Articular chondrocyte of knee joint (primary cell): ENCODE data around the gene SPIN1. TPM values are rescaled to one million over a fixed set of nuclear protein-coding genes. Genes with fewer than 3 reads are reported as not detected.

Experiments
- total RNA-seq: library from RNA; depleted of rRNA; stranded (reverse); fragments of >200 nt; gene quantifications from 2 replicates; pipeline ENCODE4 v1.2.3, GENCODE V29; 2012

SPIN1 gene
- total RNA-seq: 154 and 167 TPM in 2 replicates

GRCh38 chr9:88388203-88388885 lies at the start of gene SPIN1:
Gene SPIN1, plus strand, starts transcription at chr9:88388444. Its CDS starts 38,096 bp downstream, at chr9:88426540.

Other genes with a start within 250 kb of the SPIN1 start
- gene SPATA31C2, start 250.0 kb upstream of the SPIN1 start, total RNA-seq: not detected in 2 replicates
- gene NXNL2, start 146.7 kb downstream of the SPIN1 start, total RNA-seq: 4.1 and 6.0 TPM in 2 replicates